Fibroblast of skin of back (primary cell): ENCODE results near the gene VAPB.

ENCODE experiments used
- DNase-seq: peaks from one replicate; pipeline ENCODE4 v3.0.0-alpha.2; 2013

VAPB gene

GRCh38 chr20:58463256-58463655 is 74.2 kb downstream of the VAPB start:
- DNase-seq = no peak

DNA sequence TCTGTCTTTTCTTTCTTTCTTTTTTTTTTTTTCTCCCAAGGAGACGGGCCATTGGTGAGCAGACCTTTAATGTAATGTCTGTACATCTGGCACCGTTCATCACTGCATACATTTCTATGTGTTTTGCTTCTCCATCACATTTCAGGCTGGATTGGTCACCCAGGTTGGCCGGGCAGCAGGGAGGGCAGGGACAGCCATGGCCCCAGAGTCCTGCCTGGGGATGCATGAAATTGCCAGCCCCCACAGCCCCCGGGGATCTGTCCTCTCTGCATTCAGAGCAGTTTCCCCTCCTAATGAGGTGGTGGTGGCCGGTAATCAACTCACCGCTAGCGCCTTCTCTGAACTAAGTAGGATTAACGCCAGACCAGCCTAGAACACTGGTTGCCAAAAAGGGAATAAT is 75.8 kb downstream of the VAPB start:
- no peak for DNase-seq

- no peak for DNase-seq
These were observed 77.2 kb downstream of the VAPB start for GRCh38 chr20:58466095-58466708.

DNA sequence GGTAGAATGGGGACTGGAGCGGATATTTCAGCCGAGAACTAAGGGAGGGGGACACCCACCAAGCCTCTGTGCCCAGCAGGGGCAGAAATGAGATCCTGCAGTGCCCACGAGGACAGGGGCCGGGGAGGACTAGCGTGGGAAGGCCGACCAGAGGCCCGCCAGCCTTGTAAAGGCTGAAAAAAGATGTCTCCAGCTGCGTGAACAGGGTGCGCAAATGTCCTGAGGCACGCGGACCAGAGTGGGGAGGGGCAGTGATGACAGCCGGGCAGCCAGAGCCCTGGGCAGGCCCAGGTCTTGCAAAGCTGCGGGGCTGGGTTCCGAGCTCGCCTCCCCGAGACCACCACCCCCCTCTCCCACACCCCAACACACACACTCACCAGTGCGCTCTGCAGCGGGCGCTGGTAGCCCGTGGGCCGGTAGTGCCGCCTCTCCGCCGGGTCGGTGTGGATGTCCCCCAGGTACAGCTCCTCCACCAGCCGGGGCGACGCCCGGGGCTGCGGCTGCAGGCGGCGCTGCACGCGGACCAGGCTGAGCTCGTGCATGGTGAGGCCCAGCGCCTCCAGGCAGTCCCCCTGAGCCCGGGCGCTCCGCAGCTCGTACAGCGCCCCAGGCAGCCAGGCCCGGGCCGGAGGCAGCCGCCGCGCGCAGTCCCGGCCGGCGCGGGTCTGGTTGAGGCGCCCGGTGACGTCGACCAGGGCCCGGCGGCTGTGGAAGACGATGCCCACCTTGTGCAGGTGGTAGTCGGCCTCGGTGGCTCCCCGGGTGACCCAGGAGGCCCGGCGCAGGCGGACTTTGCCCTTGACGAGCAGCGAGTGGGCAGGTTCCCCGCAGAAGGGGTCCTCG is 77.9 kb downstream of the VAPB start:
- DNase-seq = no peak

- no peak for DNase-seq
These were observed 78.8 kb downstream of the VAPB start for GRCh38 chr20:58467572-58468527.

DNA sequence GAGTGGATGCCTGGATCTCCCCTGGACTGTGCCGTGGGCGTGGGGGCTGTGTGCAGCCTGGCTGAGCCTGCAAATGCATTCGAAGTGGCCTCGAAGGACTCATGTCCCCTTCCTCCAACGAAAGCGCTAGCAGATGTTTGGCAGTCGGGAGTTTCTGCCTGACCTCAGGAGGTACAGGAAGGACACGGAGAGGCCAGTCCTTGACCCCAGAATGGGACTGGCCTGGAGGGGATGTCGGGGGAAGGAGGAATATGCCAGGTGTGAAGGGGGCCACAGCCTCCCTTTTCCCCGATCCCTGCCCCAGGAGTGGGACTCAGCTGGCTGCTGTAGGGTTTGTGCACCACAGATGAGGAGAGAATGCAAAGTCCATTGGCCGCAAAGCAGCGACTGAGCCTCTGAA is 80.6 kb downstream of the VAPB start:
- no peak for DNase-seq

GRCh38 chr20:58470336-58471192 is 81.5 kb downstream of the VAPB start:
- DNase-seq = no peak

DNA sequence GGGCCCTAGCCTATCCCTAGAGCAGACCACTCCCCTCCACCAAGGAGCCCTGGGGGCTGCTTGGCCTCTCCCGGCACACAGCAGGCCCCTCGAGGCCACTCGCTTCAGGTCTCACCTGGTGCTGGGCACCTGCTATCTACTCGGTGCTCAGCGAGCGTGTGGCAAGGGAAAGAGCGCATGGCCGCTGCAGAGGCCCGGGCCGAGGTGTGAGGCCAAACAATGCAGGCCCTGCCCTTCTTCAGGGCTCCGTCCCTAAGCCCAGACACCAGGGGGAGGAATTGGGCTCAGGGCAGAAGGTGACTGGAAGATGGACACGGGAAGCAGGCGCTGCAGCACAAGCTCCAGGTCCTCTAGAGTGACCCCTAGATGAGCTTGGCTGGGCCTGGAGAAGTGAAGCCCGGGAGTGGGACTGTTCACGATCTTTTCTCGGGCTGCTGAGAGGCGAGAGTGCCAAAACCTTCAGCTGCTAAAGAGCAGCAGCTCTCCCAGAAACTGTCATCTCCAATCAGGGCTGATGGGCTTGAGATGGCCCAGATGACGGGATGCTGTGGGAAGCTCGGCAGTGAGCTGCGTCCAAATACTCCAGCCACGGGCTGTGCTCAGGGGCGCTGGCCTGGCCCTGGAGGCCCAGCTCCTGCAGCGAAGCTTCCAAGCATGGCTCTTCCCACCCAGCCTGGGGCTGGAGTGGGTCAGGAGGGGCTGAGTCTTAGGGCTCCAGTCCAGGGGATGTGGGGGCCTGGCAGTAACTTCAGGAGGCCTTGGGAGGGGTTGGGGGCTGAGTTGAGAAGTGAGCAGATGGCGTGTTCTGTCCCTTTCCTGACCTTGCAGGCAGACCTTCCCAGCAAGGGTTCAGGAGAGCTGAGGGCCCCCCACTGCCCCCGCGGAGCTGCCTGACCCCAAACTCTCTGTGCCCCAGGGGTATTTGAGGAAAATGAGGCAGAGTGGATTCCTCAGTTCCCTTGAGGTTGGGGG is 82.5 kb downstream of the VAPB start:
- DNase-seq = no peak

DNA sequence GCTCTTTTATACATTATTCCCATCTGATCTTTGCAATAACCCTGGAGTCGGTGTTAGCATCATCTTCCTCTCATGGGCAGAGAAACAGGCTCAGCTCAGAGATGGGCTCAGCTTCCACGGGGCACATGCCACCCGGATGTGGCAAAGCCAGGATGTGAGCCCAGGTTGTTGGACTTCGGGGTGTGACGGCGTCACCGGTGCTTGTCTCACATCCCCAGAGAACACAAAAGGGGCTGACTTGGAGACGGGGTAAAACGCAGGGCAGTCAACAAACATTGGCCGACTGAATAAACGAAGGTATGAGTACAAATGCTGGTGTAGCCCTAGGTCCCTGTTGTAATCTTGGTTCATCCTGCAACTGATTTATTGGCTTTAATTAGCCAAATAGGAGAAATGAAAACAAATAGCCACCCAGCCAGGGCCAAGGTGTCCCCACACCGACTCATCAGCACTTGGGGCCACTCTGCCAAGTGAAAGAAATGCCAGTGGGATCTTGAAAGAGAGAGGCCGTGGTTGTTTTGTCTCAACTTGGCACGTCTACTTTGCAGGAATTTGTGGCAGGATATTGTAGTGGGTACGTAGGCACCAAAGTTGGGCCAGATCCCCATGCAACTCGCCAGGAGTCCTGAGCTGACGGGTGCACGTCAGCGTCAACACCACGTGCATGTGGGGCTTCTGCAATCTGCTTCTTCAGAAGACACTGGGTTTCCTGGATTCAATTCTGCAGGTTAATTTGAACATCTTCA is 83.4 kb downstream of the VAPB start:
- no peak for DNase-seq

DNA sequence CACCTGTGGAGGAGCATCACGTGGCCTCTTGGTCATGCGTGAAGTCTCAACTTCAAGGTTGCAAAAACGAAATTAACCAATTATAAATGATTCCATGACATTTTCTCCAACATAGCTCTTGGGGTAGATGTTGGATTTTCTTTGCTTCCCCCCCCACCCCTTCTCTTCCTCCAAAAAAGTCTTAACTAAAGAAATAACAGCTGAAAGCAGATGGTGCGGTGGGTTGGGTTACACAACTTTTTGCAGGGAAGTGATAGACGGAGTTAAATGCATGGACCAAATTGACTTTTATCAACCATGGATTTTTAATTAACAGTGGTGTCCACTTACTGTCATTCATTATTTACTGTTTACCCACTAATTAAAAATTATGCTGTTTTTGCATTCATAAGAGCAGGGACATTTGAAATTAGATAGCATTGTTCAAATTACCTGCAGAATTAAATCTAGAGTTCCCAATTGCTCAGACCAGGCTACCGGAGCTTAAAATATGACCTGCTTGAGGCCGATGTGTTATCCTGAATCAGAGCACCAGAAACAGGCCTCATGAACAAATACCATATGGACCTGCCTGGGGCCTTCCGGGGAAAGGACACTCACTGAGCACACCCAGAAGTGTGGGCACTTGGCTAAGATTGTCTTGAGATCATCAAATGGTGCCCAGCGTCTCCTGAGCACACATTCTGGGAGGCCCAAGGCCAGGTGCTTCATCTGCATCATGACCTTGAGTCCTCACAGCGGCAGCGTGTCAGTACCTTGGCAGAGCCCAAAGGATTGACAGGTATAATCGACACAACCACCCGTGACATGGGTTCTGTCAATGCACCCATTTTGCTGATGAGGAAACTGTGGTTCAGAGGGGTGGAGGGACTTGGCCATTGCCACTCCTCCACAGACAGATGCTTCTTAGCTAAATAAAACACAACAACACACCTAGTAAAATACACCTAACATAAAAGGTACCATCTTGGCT is 84.7 kb downstream of the VAPB start:
- DNase-seq = no peak

- no peak for DNase-seq
These were observed 86.4 kb downstream of the VAPB start for GRCh38 chr20:58475466-58475865.

DNA sequence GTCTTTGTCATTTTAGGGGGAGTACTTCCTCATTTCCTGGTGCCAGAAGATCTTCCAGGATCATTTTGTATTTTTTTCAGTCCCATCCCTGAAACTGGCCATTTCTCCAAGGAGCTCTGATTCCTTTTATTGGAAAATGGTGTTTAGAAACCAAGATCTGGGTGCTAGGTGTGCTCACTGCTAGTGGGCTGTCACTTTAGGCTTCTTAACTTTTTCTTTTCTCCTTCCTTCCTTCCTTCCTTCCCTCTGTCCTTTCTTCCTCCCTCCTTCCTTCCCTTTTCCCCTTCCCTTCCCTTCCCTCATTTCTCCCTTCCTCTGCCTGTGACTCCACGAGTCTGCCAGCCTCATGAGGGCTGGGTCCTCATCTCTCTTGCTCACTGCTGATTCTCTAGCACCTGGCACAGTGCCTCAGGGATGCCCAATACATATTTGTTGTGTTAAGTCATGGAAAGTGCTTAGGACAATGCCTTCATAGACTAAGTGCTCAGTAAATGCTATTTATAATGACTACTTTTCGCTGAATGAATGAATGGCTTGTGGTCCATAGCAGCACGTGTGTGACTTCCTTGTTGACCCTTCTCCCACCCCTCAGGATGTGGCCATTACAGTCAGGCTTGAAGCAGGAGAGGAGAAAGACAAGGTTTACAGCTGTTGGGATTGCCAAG is 89.2 kb downstream of the VAPB start:
- peak; percentile 41 for DNase-seq

DNA sequence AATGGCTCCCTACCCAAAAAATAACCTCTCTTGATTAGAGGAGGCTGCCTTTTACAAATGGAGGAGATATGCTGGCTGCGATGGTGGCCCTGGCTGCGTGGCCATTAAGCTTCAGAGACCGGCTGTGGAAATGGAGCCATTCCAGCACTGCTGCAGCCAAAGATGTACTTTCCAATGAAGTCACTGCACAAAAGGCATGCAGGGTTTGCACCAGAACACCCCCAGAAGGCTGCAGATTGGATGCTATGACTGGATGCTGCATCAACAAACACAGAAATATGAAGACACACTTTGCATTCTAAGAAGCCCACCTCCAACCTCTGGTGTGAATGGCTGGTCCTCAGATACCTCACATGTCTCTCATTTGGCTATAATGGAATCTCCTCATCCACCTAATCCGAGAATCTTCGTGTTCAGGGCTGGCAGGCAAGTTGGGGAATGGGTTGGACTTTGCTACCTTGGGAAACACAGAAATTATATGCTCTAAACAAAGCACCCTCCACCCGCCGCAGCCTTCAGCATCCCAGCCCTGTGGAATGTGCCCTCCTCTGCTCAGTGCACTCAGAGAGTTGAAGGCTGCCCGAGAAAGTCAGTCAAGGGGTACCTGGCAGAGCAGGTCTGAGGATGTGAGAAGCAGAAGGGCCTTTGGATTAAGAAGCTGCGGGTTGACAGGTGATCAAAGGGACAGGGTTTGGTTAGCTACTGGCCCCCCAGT is 90.9 kb downstream of the VAPB start:
- DNase-seq = no peak

- no peak for DNase-seq
These were observed 91.7 kb downstream of the VAPB start for GRCh38 chr20:58480551-58481336.

GRCh38 chr20:58481481-58482021 is 92.5 kb downstream of the VAPB start:
- DNase-seq = peak; percentile 61

- DNase-seq = peak; percentile 50
These were observed 93.4 kb downstream of the VAPB start for GRCh38 chr20:58482416-58482815.
